Loucy (cell line): ENCODE data around the gene VPS8.

Experiments used
- H2AFZ ChIP-seq: fragments of 200-600 bp; sonication (generic); 2 replicates; pipeline ENCODE4 v1.6.0; 2016; ENCODE audit warnings: antibody characterized with exemption, mild to moderate bottlenecking, low read length, moderate library complexity
- H3F3A ChIP-seq: fragments of 200-600 bp; 2 replicates; pipeline ENCODE4 v1.6.0; 2016; ENCODE audit warnings: antibody characterized with exemption, low read depth, mild to moderate bottlenecking
- H3K27me3 ChIP-seq: fragments of 200-600 bp; sonication (generic); 2 replicates; pipeline ENCODE4 v1.6.1; 2014; ENCODE audit warnings: low read length, mild to moderate bottlenecking; ENCODE audit not compliant: insufficient read depth, poor library complexity, severe bottlenecking
- H3K36me3 ChIP-seq: fragments of 200-600 bp; sonication (generic); 2 replicates; pipeline ENCODE4 v1.6.1; 2016; ENCODE audit warnings: low read length; ENCODE audit not compliant: insufficient read depth
- H3K4me1 ChIP-seq: fragments of 200-600 bp; sonication (generic); 2 replicates; pipeline ENCODE4 v1.5.1; 2014; ENCODE audit warnings: low read length, mild to moderate bottlenecking; ENCODE audit not compliant: insufficient read depth, poor library complexity, severe bottlenecking
- H3K4me2 ChIP-seq: fragments of 200-600 bp; sonication (generic); 2 replicates; pipeline ENCODE4 v1.6.0; 2014; ENCODE audit warnings: antibody characterized with exemption, low read length, low read depth, mild to moderate bottlenecking; ENCODE audit not compliant: poor library complexity, severe bottlenecking
- H3K4me3 ChIP-seq: fragments of 200-600 bp; sonication (generic); 2 replicates; pipeline ENCODE4 v1.5.1; 2014; ENCODE audit warnings: low read length, mild to moderate bottlenecking, mixed read lengths; ENCODE audit not compliant: poor library complexity, severe bottlenecking
- H3K79me2 ChIP-seq: fragments of 200-600 bp; sonication (generic); 2 replicates; pipeline ENCODE4 v1.6.1; 2014; ENCODE audit warnings: low read length; ENCODE audit not compliant: insufficient read depth
- H3K9ac ChIP-seq: fragments of 200-600 bp; sonication (generic); 2 replicates; pipeline ENCODE4 v1.6.0; 2014; ENCODE audit warnings: mild to moderate bottlenecking, low read depth, low read length, moderate library complexity; ENCODE audit not compliant: poor library complexity, severe bottlenecking
- H3K9me2 ChIP-seq: fragments of 200-600 bp; sonication (generic); replicated peaks from 2 replicates; pipeline ENCODE4 v1.6.1; 2016; ENCODE audit warnings: low read depth, low read length, mixed read lengths
- H3K9me3 ChIP-seq: fragments of 200-600 bp; sonication (generic); 2 replicates; pipeline ENCODE4 v1.6.1; 2014; ENCODE audit warnings: mild to moderate bottlenecking, antibody characterized with exemption, low read length, low read depth; ENCODE audit not compliant: insufficient read depth
- H4K20me1 ChIP-seq: fragments of 200-600 bp; sonication (generic); 2 replicates; pipeline ENCODE4 v1.6.0; 2014; ENCODE audit warnings: antibody characterized with exemption, low read length, mild to moderate bottlenecking; ENCODE audit not compliant: insufficient read depth, poor library complexity, severe bottlenecking
- CTCF ChIP-seq: fragments of 200-600 bp; sonication (generic); conservative IDR thresholded peaks from 2 replicates; pipeline ENCODE4 v1.5.1; 2014; ENCODE audit warnings: mild to moderate bottlenecking, antibody characterized with exemption, low read length
- EZH2phosphoT487 ChIP-seq: fragments of 200-600 bp; IDR thresholded peaks from 2 replicates; pipeline ENCODE4 v1.6.1; 2018; ENCODE audit warnings: antibody characterized with exemption, mild to moderate bottlenecking, moderate library complexity, borderline replicate concordance

Gene VPS8

GRCh38 chr3:185028121-185028520, 216.2 kb downstream of the VPS8 start:
- Histone ChIP-seq H3K9me2 (no peaks in the 10 kb centered on the region), H3K36me3 (peaks cover 6% of the 10 kb centered on the region; the same call in 1 of the 2 replicates), H3K79me2 (no peaks in the 10 kb centered on the region), H3K9me3 (no peaks in the 10 kb centered on the region), H4K20me1 (no peaks in the 10 kb centered on the region), H3K4me3 (no peak overlapping the region), H3K9ac (no peak overlapping the region), H2AFZ (no peak overlapping the region), H3F3A (peaks cover 7% of the 10 kb centered on the region), H3K4me1 (peaks cover 32% of the 10 kb centered on the region), H3K27me3 (no peaks in the 10 kb centered on the region), H3K4me2 (no peak overlapping the region)
- TF ChIP-seq EZH2phosphoT487 (no peak), CTCF (no peak)

- H3K9me3 ChIP-seq: no peaks in the 10 kb centered on the region
- peaks cover 6% of the 10 kb centered on the region; the same call in 1 of the 2 replicates for H3K36me3 ChIP-seq
- no peak overlapping the region for H2AFZ ChIP-seq
- H3K27me3 ChIP-seq: no peaks in the 10 kb centered on the region
- H3K4me3 ChIP-seq: no peak overlapping the region
- H3F3A ChIP-seq: peaks cover 7% of the 10 kb centered on the region
- no peaks in the 10 kb centered on the region for H4K20me1 ChIP-seq
- H3K9ac ChIP-seq: no peak overlapping the region
- H3K9me2 ChIP-seq: no peaks in the 10 kb centered on the region
- H3K4me1 ChIP-seq: peaks cover 27% of the 10 kb centered on the region
- no peaks in the 10 kb centered on the region for H3K79me2 ChIP-seq
- TF ChIP-seq CTCF (no peak), EZH2phosphoT487 (no peak)
- H3K4me2 ChIP-seq: no peak overlapping the region
Observed at GRCh38 chr3:185029086-185029485, 217.1 kb downstream of the VPS8 start.

- Histone ChIP-seq H3K27me3 (no peaks in the 10 kb centered on the region), H2AFZ (no peak overlapping the region), H3K9ac (no peak overlapping the region), H4K20me1 (no peaks in the 10 kb centered on the region), H3K9me3 (no peaks in the 10 kb centered on the region), H3F3A (peaks cover under 1% of the 10 kb centered on the region; the same call in 1 of the 2 replicates), H3K9me2 (no peaks in the 10 kb centered on the region), H3K4me1 (peaks cover 14% of the 10 kb centered on the region), H3K79me2 (no peaks in the 10 kb centered on the region), H3K4me2 (no peak overlapping the region), H3K4me3 (no peak overlapping the region), H3K36me3 (peaks cover 6% of the 10 kb centered on the region; the same call in 1 of the 2 replicates)
- no peak for TF ChIP-seq EZH2phosphoT487
- TF ChIP-seq CTCF: no peak
Observed at GRCh38 chr3:185030399-185030798, 218.4 kb downstream of the VPS8 start.
